RWPE1 (cell line): ENCODE data around the gene E2F7.

Experiments
- CTCF ChIA-PET: fragments of 350-600 bp; sonication (Branson Sonifier 250); formaldehyde crosslinking; extraction: SDS; loops from one replicate; lab custom pipeline; 2021; lab: Yijun Ruan, JAX
- POLR2A ChIA-PET: fragments of 400-600 bp; formaldehyde crosslinking; extraction: SDS; loops from one replicate; lab custom pipeline; 2020; ENCODE audit warnings: antibody characterized with exemption; ENCODE audit not compliant: low non-redundant PET; lab: Yijun Ruan, JAX
- DNase-seq: peaks from one replicate; pipeline ENCODE4 v3.0.0; 2012; ENCODE audit warnings: low spot score
- H3K27ac ChIP-seq: fragments of 450-650 bp; 2 replicates; pipeline ENCODE4 v1.5.1; 2017
- TF ChIP-seq, protein P1 (sequence below): fragments of 450-650 bp; conservative IDR thresholded peaks from 2 replicates; pipeline ENCODE4 v1.5.1; 2017; ENCODE audit warnings: low read depth, mild to moderate bottlenecking

Gene E2F7

DNA sequence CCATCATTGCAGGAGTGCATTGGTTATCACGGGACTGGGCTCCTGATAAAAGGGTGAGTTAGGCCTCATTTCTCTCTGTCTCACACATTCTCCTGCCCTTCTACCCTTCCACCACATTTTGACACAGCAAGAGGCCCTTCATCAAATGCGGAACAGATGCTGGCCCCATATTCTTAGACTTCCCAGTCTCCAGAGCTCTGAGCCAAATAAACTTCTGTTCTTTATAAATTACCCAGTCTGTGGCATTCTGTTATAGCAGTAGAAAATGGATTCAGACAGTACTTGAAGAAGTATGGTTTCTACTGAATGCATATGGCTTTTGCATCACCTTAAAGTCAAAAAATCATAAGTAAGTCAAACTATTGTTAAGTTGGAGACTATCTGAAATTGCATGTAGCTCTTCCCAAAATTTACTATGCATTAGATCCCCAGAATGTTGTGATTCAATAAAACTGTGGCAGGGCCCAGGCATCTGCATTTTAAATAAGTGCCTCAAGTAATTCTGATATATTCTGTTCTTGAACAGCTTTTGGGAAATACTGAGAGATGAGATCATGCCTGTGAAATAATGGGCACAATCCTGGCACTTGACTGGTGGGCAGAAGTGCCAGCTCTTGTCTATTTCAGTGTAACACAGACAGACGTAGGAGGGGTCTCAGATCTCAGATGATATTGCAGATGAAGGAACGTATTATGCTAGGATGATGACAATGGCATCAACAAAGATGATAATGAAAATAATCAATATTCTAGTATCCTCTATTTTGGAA lies 68.2 kb downstream of the E2F7 start:
- DNase-seq: no peak
- POLR2A ChIA-PET: no interaction called here
- H3K27ac ChIP-seq: no peak overlapping the region
- CTCF ChIA-PET: interaction anchor here (0.6 to 3.8 kb wide), 2 partner anchors 14 to 103 kb away, joined by 3 to 10 read pairs; no protein-coding TSS in a partner anchor
- TF ChIP-seq, protein P1, sequence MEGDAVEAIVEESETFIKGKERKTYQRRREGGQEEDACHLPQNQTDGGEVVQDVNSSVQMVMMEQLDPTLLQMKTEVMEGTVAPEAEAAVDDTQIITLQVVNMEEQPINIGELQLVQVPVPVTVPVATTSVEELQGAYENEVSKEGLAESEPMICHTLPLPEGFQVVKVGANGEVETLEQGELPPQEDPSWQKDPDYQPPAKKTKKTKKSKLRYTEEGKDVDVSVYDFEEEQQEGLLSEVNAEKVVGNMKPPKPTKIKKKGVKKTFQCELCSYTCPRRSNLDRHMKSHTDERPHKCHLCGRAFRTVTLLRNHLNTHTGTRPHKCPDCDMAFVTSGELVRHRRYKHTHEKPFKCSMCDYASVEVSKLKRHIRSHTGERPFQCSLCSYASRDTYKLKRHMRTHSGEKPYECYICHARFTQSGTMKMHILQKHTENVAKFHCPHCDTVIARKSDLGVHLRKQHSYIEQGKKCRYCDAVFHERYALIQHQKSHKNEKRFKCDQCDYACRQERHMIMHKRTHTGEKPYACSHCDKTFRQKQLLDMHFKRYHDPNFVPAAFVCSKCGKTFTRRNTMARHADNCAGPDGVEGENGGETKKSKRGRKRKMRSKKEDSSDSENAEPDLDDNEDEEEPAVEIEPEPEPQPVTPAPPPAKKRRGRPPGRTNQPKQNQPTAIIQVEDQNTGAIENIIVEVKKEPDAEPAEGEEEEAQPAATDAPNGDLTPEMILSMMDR: no peak

DNA sequence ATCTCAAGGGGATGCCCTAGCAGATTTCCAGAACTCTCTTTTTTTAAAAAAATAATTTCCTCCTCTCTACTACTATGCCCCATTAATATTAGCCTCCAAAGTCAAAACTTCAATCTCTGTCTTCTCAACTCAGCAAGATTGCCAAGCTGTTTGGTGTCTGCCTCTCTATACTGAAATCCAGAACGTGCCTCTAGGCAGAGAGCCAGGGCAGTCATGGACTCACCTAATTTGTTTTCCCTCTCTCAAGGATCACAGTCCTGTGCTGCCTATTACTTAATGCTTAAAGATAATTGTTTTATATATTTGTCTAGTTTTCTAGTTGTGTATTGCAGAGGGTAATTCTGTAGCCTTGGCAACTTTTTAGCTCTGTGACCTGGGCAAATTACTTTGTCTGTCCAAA lies 74.7 kb downstream of the E2F7 start:
- CTCF ChIA-PET: interaction anchor here (2.1 kb wide), 1 partner anchor 20 kb away, joined by 4 read pairs; no protein-coding TSS in a partner anchor
- H3K27ac ChIP-seq: no peak overlapping the region
- TF ChIP-seq, protein P1: no peak
- DNase-seq: no peak
- POLR2A ChIA-PET: no interaction called here

DNA sequence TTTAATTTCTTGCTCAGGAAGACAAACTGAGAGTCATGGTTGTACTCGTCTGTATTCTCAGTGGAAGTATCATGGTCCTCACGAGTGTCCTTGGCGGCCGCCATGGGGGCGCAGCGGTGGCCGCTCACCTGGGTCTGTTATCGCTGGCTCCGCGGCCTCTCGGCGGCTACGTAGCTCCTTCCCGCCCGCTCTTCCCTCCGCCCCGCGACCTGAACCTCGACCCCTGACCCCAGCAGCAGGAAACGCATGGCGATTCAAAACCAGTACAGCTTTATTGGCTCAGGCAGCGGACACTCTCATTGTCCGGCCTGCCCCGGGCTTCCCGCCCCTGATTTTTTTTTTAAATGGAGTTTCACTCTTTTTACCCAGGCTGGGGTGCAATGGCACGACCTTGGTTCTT lies 80.8 kb downstream of the E2F7 start:
- no peak for DNase-seq

DNA sequence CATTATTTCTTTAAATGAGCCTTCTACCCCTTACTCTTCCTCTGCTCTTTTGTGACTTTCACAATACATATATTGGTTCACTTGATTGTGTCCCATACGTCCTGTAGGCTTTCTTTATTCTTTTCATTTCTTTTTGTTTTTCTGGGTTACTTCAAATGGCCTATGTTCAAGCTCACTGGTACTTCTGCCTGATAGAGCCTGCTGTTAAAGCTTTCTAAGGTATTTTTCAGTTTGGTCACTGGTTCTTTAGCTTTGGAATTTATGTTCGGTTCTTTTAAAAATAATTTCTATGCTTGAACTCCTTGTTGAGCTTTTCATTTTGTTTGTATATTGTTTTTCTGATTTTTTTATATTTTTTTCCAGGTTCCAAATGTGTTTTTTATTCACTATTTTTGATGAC lies 81.9 kb downstream of the E2F7 start:
- TF ChIP-seq, protein P1: no peak
- no peak overlapping the region for H3K27ac ChIP-seq
- no peak for DNase-seq
- ChIA-PET POLR2A (no interaction called here), CTCF (no interaction called here)

More for the DNA sequence above, 80.8 kb downstream of the E2F7 start:
- CTCF ChIA-PET: no interaction called here
- no peak overlapping the region for H3K27ac ChIP-seq
- POLR2A ChIA-PET: no interaction called here
- TF ChIP-seq, protein P1: no peak

DNA sequence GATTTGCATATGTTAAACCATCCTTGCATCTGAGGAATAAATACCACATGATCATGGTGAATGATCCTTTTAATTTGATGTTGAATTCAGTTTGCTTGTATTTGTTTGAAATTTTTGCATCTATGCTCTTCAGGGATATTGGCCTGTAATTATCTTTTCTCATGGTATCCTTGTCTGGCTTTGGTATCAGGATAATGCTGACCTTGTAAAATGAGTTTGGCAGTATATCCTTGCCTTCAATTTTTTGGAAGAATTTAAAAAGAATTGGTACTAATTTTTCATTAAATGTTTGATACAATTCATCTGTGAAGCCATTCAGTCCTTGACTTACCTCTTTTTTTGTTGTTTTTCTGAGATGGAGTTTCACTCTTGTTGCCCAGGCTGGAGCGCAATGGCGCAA lies 85.2 kb downstream of the E2F7 start:
- POLR2A ChIA-PET: no interaction called here
- CTCF ChIA-PET: no interaction called here

DNA sequence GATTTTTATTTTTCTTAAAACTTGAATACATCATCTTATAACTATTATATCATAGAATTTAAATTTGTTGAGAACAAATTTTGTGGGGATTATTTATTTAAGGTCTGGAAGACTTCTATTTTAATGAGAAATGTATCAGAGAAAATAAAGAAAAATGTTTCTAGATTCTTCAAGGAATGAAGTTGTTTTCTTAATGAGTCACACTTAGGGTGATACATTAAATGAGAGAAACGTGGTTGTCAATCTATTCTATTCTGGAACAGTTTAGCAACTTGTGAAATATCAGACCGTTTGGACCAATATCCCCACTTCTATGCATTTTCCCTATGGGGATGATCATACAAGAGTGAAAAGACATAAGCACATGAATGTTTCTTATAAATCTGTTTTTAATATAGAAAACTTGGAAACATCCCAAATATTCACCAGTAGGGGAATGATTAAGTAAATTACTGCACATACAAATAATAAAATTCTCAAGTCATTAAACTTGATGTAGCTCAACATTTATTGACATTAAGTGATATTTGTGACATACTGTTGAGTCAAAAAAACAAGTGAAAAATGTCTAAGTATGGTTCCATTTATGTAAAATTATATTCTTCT lies 88.5 kb downstream of the E2F7 start:
- H3K27ac ChIP-seq: no peak overlapping the region
- ChIA-PET CTCF (no interaction called here), POLR2A (no interaction called here)
- TF ChIP-seq, protein P1: no peak
- DNase-seq: no peak

More for the DNA sequence above, 85.2 kb downstream of the E2F7 start:
- DNase-seq: no peak
- no peak overlapping the region for H3K27ac ChIP-seq
- TF ChIP-seq, protein P1: no peak
